GM21367 (cell line): ENCODE data around the gene ZNF700.
"Not testable (repeated sequence)": the region's sequence is repeated elsewhere in the genome, so short reads cannot be mapped to it uniquely, and the experiment has no call there.

Experiments used
- ATAC-seq: cut with Tn5 transposase; IDR thresholded peaks from one replicate; pipeline ENCODE4 v1.9.1; 2021; ENCODE audit not compliant: unreplicated experiment

Gene ZNF700

DNA sequence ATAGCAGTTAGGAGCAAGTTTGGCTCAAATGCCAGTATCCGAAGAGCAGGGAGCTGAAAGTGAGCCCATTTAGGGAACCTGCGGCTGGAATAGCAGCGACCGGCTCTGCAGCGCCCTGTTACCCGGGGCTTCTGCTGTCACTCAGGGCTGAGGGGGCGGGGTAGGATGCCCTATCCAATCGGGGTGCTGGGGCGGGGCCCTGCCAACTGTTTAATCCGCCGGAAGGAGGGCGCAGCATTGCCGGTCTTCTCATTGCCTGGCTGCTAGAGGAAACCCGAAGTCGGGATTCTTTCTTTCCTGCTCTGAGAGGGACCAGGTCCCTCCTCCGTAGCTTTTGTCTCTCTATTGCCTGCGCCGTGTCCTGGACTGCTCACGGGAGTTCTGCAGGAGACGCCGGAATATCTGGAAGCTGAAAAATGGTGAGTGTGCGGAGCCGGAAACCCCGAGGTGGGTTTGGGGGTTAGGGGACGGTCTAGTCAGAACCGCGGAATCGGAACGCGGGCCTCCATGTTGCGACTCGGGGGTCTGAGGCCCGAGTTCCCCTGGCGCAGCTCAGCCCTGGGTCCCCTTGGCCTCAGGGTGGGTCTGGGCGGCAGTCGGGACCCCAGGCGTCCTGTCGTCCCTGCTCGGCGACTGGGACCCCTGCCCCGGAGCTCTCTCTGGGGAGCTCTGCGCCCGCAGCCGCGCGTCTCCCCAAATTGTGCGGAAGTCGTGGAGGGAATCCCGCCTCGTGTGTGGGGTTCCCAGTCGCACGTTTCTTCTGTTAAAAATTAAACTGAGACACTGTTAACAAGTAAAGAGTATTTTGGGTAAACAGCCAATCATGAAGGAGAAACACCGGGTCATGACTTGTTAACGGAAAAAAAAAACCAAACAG lies 62.7 kb downstream of the ZNF700 start:
- ATAC-seq: peak; percentile 80

DNA sequence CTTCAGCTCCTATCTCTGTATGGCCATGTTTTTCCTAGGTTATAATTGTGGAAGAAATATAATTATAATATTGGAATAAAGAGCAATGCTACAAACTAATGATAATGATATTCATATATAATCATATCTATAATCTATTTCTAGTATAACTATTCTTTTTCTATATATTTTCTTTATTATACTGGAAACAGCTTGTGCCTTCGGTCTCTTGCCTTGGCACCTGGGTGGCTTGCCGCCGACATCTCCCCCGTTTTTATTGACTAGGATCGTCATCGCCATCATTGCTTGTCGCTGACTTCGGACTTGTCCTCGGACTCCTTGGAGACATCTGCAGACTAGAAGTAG lies 64.2 kb downstream of the ZNF700 start:
- ATAC-seq: no peak

GRCh38 chr19:11991921-11992320 lies 67.0 kb downstream of the ZNF700 start:
- ATAC-seq: not testable (repeated sequence)

GRCh38 chr19:11995174-11995573 lies 70.3 kb downstream of the ZNF700 start:
- ATAC-seq: no peak
